Astrocyte of the cerebellum (primary cell): ENCODE results near the gene MYH6.
A peak's percentile ranks its signal among the peaks of the same experiment; 100 is the strongest.

Experiments used
- DNase-seq: peaks from one replicate; pipeline ENCODE4 v3.0.0-alpha.2; 2011; ENCODE audit warnings: low read depth
- H3K4me3 ChIP-seq: 2 replicates; pipeline ENCODE4 v1.5.1; 2011; ENCODE audit warnings: mild to moderate bottlenecking, low read depth, low read length, moderate library complexity
- in situ Hi-C: cut with HindIII; loops from 2 replicates; pipeline ENCODE4 v1.10.0; 2017; ENCODE audit warnings: low sequenced_read_pairs
- TF ChIP-seq, protein P1 (sequence below): IDR thresholded peaks from 2 replicates; pipeline ENCODE4 v1.5.1; 2012; ENCODE audit warnings: low read length, low read depth, moderate library complexity, mild to moderate bottlenecking; ENCODE audit errors: missing control alignments

Gene MYH6

DNA sequence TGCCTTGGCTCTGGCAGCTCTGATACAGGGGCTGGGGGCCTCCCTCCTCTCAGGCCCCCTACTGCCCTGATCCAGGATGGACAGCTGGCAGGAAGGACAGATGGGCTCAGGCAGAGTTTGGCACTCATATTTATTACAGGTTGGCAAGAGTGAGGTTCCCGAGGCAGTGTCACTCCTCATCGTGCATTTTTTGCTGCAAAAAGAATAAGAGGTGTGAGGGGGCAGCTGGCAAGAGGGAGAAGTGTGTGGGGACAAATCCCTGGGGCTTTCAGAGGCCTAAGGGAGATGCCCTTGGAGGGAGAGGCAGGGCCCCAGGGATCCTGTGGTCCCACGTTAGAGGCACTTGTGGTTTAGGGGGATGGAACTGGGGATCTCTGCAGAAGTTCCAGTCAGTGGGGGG lies 26.2 kb downstream of the MYH6 start:
- no peak overlapping the region for H3K4me3 ChIP-seq
- DNase-seq, result no peak
- in situ Hi-C loops, result no loop called here

DNA sequence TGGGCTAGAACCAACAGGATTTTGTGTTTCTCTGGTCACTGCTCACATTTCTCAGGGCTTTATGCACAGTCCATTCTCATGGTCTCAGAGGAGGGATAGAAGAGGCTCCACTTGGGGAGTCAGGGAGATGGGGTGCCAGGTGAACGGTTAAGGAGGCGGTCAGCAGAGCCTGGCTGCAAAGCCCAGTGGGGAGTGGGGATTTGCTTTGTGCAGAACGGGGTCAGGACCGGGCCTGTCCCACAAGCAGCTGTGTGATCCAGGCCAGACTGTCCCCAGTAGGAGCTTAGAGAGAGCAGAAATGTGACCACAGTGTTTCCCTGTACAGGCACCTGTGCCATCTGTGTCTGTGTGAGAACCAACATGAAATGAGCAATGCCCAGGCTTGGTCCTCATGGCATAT lies 27.1 kb downstream of the MYH6 start:
- H3K4me3 ChIP-seq, result no peak overlapping the region
- TF ChIP-seq, protein P1, sequence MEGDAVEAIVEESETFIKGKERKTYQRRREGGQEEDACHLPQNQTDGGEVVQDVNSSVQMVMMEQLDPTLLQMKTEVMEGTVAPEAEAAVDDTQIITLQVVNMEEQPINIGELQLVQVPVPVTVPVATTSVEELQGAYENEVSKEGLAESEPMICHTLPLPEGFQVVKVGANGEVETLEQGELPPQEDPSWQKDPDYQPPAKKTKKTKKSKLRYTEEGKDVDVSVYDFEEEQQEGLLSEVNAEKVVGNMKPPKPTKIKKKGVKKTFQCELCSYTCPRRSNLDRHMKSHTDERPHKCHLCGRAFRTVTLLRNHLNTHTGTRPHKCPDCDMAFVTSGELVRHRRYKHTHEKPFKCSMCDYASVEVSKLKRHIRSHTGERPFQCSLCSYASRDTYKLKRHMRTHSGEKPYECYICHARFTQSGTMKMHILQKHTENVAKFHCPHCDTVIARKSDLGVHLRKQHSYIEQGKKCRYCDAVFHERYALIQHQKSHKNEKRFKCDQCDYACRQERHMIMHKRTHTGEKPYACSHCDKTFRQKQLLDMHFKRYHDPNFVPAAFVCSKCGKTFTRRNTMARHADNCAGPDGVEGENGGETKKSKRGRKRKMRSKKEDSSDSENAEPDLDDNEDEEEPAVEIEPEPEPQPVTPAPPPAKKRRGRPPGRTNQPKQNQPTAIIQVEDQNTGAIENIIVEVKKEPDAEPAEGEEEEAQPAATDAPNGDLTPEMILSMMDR, result no peak
- in situ Hi-C loops, result no loop called here
- DNase-seq, result no peak

More for the DNA sequence above, 26.2 kb downstream of the MYH6 start:
- TF ChIP-seq, protein P1, result no peak

- TF ChIP-seq, protein P1, result no peak
- no peak for DNase-seq
- in situ Hi-C loops, result no loop called here
- H3K4me3 ChIP-seq, result no peak overlapping the region
These were observed 27.7 kb downstream of the MYH6 start for GRCh38 chr14:23380197-23380914.

- H3K4me3 ChIP-seq, result no peak overlapping the region
- no peak for DNase-seq
- in situ Hi-C loops, result no loop called here
- TF ChIP-seq, protein P1, result peak; percentile 86
These were observed 28.5 kb downstream of the MYH6 start for GRCh38 chr14:23379366-23380196.

GRCh38 chr14:23378612-23379220 lies 29.4 kb downstream of the MYH6 start:
- no peak overlapping the region for H3K4me3 ChIP-seq
- in situ Hi-C loops, result no loop called here
- TF ChIP-seq, protein P1, result no peak
- DNase-seq, result no peak

DNA sequence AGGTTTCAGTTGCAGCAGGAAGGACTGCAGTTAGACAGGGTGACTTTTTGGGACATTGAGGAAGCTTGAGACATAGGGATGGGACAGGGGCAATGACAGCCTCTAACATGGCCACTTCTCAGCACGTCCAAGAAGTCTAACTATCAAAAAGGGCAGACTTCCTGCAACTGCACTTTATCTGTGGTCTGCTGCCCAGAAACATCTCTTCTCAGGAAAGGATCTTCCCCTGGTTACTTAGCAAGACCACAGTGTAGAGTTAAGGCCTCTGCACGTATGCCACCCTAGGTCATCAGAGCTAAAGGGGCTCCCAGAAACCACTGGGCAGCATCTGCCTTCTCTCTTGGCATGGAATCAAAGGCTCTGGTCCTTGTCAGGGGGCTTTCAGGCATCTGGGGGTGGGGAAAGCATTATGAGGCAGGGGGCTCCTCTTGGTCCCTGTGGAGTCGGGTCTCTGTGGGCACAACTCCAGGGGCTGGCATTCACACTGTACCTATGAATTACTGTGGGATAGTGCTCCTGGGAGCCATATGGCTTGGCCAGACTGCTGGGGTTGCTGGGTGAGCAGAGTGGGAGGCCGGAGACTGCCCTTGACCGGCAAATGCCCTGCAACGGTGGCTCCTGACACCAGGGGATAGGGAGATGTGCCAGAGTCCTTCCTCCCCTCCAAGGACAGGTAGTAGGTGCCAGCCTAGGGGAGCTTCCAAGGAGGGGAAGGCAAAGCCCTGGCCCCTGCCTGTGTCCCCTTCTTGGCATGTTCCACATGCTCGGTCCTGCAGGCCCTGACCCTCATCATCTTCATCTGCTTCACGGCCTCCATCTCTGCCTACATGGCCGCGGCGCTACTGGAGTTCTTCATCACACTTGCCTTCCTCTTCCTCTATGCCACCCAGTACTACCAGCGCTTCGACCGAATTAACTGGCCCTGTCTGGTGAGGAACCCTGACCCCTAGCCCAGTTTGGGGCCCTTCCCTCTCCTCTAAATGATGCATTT lies 30.2 kb downstream of the MYH6 start:
- H3K4me3 ChIP-seq, result no peak overlapping the region
- TF ChIP-seq, protein P1, result no peak
- in situ Hi-C loops, result no loop called here
- no peak for DNase-seq
